Effector memory CD8-positive, alpha-beta T cell (primary cell): ENCODE measurements around the gene KLF16.

Experiments used
- ATAC-seq: fragments of 150-1000 bp; cut with Tn5 transposase; replicated peaks from 2 replicates; pipeline ENCODE4 v1.10.0; 2021; ENCODE audit warnings: mild to moderate bottlenecking, moderate library complexity
- DNase-seq, 3 experiments: peaks; one replicate each; pipeline ENCODE4 v3.0.0; 2021
- H3K27ac Mint-ChIP-seq, 2 donors: one replicate each; pipeline ENCODE4 v1.8.0; 2022; ENCODE audit warnings: mild to moderate bottlenecking in 2 of 2, mixed read lengths in 2 of 2, moderate library complexity in 2 of 2
- H3K27me3 Mint-ChIP-seq, 2 donors: one replicate each; pipeline ENCODE4 v1.8.0; 2022; ENCODE audit warnings: mixed read lengths in 2 of 2
- H3K36me3 Mint-ChIP-seq: one replicate; pipeline ENCODE4 v1.8.0; 2022; ENCODE audit warnings: mild to moderate bottlenecking, moderate library complexity, mixed read lengths; ENCODE audit not compliant: insufficient read depth
- H3K4me1 Mint-ChIP-seq, 2 donors: one replicate each; pipeline ENCODE4 v1.8.0; 2022; ENCODE audit warnings: low read depth in 2 of 2, mixed read lengths in 2 of 2
- H3K4me3 Mint-ChIP-seq, 2 donors: one replicate each; pipeline ENCODE4 v1.8.0; 2022; ENCODE audit warnings: mild to moderate bottlenecking in 2 of 2, mixed read lengths in 2 of 2, moderate library complexity in 2 of 2
- H3K9me3 Mint-ChIP-seq, 2 donors: one replicate each; pipeline ENCODE4 v1.8.0; 2022; ENCODE audit warnings: mixed read lengths in 2 of 2

Gene KLF16

GRCh38 chr19:1819341-1820255 is 43.8 kb downstream of the KLF16 start:
- Mint-ChIP-seq H3K27me3 (no peaks in the 10 kb centered on the region), H3K36me3 (peaks cover 48% of the 10 kb centered on the region), H3K4me1 (no peaks in the 10 kb centered on the region), H3K4me3 (no peak overlapping the region), H3K9me3 (no peaks in the 10 kb centered on the region), H3K27ac (no peak overlapping the region)
- no peak for ATAC-seq
- no peak for DNase-seq

- H3K36me3 Mint-ChIP-seq = peaks cover 49% of the 10 kb centered on the region
- no peaks in the 10 kb centered on the region for H3K27me3 Mint-ChIP-seq
- H3K4me3 Mint-ChIP-seq = no peak overlapping the region
- H3K27ac Mint-ChIP-seq = no peak overlapping the region
- DNase-seq (no peak), ATAC-seq (no peak)
- H3K4me1 Mint-ChIP-seq = peaks cover 0 to 2% of the 10 kb centered on the region in 2 donors
- no peaks in the 10 kb centered on the region for H3K9me3 Mint-ChIP-seq
Observed at GRCh38 chr19:1818549-1819195, 44.7 kb downstream of the KLF16 start.

GRCh38 chr19:1817553-1818179 is 45.7 kb downstream of the KLF16 start:
- no peak for DNase-seq
- Mint-ChIP-seq H3K27me3 (no peaks in the 10 kb centered on the region), H3K4me1 (peaks cover 6 to 10% of the 10 kb centered on the region in 2 donors), H3K36me3 (peaks cover 58% of the 10 kb centered on the region), H3K4me3 (no peak overlapping the region), H3K27ac (peak overlapping the region in 1 of 2 donors; percentile 23), H3K9me3 (no peaks in the 10 kb centered on the region)
- no peak for ATAC-seq

- DNase-seq = no peak
- H3K4me1 Mint-ChIP-seq = peaks cover 9 to 14% of the 10 kb centered on the region in 2 donors
- no peaks in the 10 kb centered on the region for H3K27me3 Mint-ChIP-seq
- ATAC-seq = no peak
- H3K9me3 Mint-ChIP-seq = no peaks in the 10 kb centered on the region
- no peak overlapping the region for H3K4me3 Mint-ChIP-seq
- peaks cover 55% of the 10 kb centered on the region for H3K36me3 Mint-ChIP-seq
- H3K27ac Mint-ChIP-seq = no peak overlapping the region
Observed at GRCh38 chr19:1816530-1817298, 46.7 kb downstream of the KLF16 start.

- no peak for ATAC-seq
- H3K4me3 Mint-ChIP-seq = no peak overlapping the region
- peaks cover 46% of the 10 kb centered on the region for H3K36me3 Mint-ChIP-seq
Observed at GRCh38 chr19:1815605-1816529, 47.5 kb downstream of the KLF16 start.

GRCh38 chr19:1814833-1815604 is 48.4 kb downstream of the KLF16 start:
- peak overlapping the region in 1 of 2 donors; percentile 23 for H3K27ac Mint-ChIP-seq
- DNase-seq (no peak), ATAC-seq (no peak)
- H3K27me3 Mint-ChIP-seq = no peaks in the 10 kb centered on the region
- peaks cover 41% of the 10 kb centered on the region for H3K36me3 Mint-ChIP-seq
- peaks cover 14 to 17% of the 10 kb centered on the region in 2 donors for H3K4me1 Mint-ChIP-seq
- no peak overlapping the region for H3K4me3 Mint-ChIP-seq
- H3K9me3 Mint-ChIP-seq = no peaks in the 10 kb centered on the region

More at GRCh38 chr19:1815605-1816529, 47.5 kb downstream of the KLF16 start:
- no peaks in the 10 kb centered on the region for H3K27me3 Mint-ChIP-seq
- no peaks in the 10 kb centered on the region for H3K9me3 Mint-ChIP-seq
- no peak for DNase-seq
- H3K4me1 Mint-ChIP-seq = peaks cover 14% of the 10 kb centered on the region in 2 donors
- H3K27ac Mint-ChIP-seq = no peak overlapping the region

- no peak overlapping the region for H3K4me3 Mint-ChIP-seq
- DNase-seq = no peak
- no peaks in the 10 kb centered on the region for H3K9me3 Mint-ChIP-seq
- peaks cover 41% of the 10 kb centered on the region for H3K36me3 Mint-ChIP-seq
- H3K27me3 Mint-ChIP-seq = no peaks in the 10 kb centered on the region
- ATAC-seq = no peak
- peak overlapping the region in 1 of 2 donors; percentile 23 for H3K27ac Mint-ChIP-seq
- H3K4me1 Mint-ChIP-seq = peaks cover 14 to 17% of the 10 kb centered on the region in 2 donors
Observed at GRCh38 chr19:1814391-1814790, 49.0 kb downstream of the KLF16 start.

GRCh38 chr19:1813192-1814182 is 49.9 kb downstream of the KLF16 start:
- ATAC-seq (no peak), DNase-seq (no peak)
- H3K4me1 Mint-ChIP-seq = peaks cover 14 to 17% of the 10 kb centered on the region in 2 donors
- peak overlapping the region; percentile 90 to 93 for H3K27ac Mint-ChIP-seq
- peak overlapping the region; percentile 91 for H3K4me3 Mint-ChIP-seq
- H3K36me3 Mint-ChIP-seq = peaks cover 41% of the 10 kb centered on the region
- no peaks in the 10 kb centered on the region for H3K9me3 Mint-ChIP-seq
- no peaks in the 10 kb centered on the region for H3K27me3 Mint-ChIP-seq

GRCh38 chr19:1812426-1813191 is 50.8 kb downstream of the KLF16 start:
- peak overlapping the region; percentile 90 to 93 for H3K27ac Mint-ChIP-seq
- H3K9me3 Mint-ChIP-seq = no peaks in the 10 kb centered on the region
- ATAC-seq (peak; percentile 75), DNase-seq (peak; percentile 73 to 82 (median 76))
- peaks cover 14 to 17% of the 10 kb centered on the region in 2 donors for H3K4me1 Mint-ChIP-seq
- no peaks in the 10 kb centered on the region for H3K27me3 Mint-ChIP-seq
- peaks cover 41% of the 10 kb centered on the region for H3K36me3 Mint-ChIP-seq
- H3K4me3 Mint-ChIP-seq = peak overlapping the region; percentile 91

- Mint-ChIP-seq H3K9me3 (no peaks in the 10 kb centered on the region), H3K27ac (peak within 1 kb of the TSS; percentile 90 to 93), H3K4me3 (peak within 1 kb of the TSS; percentile 91), H3K36me3 (peaks cover 38% of the 10 kb centered on the region), H3K27me3 (no peaks in the 10 kb centered on the region), H3K4me1 (peaks cover 14 to 17% of the 10 kb centered on the region in 2 donors)
- ATAC-seq = peak; percentile 40
- peak in 1 of 3 experiments; percentile 37 for DNase-seq
Observed at GRCh38 chr19:1811942-1812425, 51.4 kb downstream of the KLF16 start, which contains the start of gene ATP8B3. TSS of gene ATP8B3 (minus strand) at chr19:1812276. CDS start at chr19:1811736, 540 bp downstream.
